Thoracic aorta (tissue), 2 donors: ENCODE measurements around the gene KRTAP10-10. TPM values are rescaled to one million over a fixed set of nuclear protein-coding genes. Genes with fewer than 3 reads are reported as not detected.
"Not testable (repeated sequence)": the region's sequence is repeated elsewhere in the genome, so short reads cannot be mapped to it uniquely, and the experiment has no call there.

Experiments
- ATAC-seq: fragments of 150-250 bp; one replicate; pipeline ENCODE4 v1.8.0; 2017; ENCODE audit warnings: low read depth; ENCODE audit not compliant: insufficient number of reproducible peaks, low FRiP score
- DNase-seq: peaks from one replicate; pipeline ENCODE4 v3.0.0-alpha.2; 2020; ENCODE audit warnings: low spot score
- H3K27ac ChIP-seq, 2 donors: fragments of 200-600 bp; sonication (generic); 1 replicate in 1 of 2; 2 replicates in 1 of 2; pipeline ENCODE4 v1.5.1; 2016; ENCODE audit warnings: mild to moderate bottlenecking in 2 of 2, moderate library complexity in 2 of 2
- H3K27me3 ChIP-seq: fragments of 200-600 bp; sonication (generic); replicated peaks from 2 replicates; pipeline ENCODE4 v1.6.0; 2016; ENCODE audit warnings: mild to moderate bottlenecking; ENCODE audit not compliant: insufficient read depth
- H3K36me3 ChIP-seq: fragments of 200-600 bp; sonication (generic); one replicate; pipeline ENCODE4 v1.5.1; 2016
- H3K4me1 ChIP-seq, 2 donors: fragments of 200-600 bp; sonication (generic); 1 replicate in 1 of 2; 2 replicates in 1 of 2; pipeline versions ENCODE4 v1.5.1 to v1.6.0; 2016; ENCODE audit warnings: low read depth in 2 of 2, mild to moderate bottlenecking in 1 of 2; ENCODE audit not compliant: control insufficient read depth in 1 of 2
- H3K4me3 ChIP-seq: fragments of 200-600 bp; sonication (generic); 2 replicates; pipeline ENCODE4 v1.5.1; 2016; ENCODE audit warnings: mild to moderate bottlenecking
- H3K9me3 ChIP-seq: fragments of 200-600 bp; sonication (generic); 2 replicates; pipeline ENCODE4 v1.5.1; 2016
- total RNA-seq, 2 donors: library from RNA; depleted of rRNA; stranded (reverse); fragments of >200 nt; gene quantifications; one replicate each; pipeline versions ENCODE4 v1.1.0 to v1.2.3, GENCODE V29; 2016
- TF ChIP-seq, protein P1 (sequence below): fragments of 200-600 bp; sonication (generic); IDR thresholded peaks from one replicate; pipeline ENCODE4 v1.5.1; 2019; ENCODE audit warnings: antibody characterized with exemption

Gene KRTAP10-10
- total RNA-seq, 2 donors from 2014 or later, result not detected

DNA sequence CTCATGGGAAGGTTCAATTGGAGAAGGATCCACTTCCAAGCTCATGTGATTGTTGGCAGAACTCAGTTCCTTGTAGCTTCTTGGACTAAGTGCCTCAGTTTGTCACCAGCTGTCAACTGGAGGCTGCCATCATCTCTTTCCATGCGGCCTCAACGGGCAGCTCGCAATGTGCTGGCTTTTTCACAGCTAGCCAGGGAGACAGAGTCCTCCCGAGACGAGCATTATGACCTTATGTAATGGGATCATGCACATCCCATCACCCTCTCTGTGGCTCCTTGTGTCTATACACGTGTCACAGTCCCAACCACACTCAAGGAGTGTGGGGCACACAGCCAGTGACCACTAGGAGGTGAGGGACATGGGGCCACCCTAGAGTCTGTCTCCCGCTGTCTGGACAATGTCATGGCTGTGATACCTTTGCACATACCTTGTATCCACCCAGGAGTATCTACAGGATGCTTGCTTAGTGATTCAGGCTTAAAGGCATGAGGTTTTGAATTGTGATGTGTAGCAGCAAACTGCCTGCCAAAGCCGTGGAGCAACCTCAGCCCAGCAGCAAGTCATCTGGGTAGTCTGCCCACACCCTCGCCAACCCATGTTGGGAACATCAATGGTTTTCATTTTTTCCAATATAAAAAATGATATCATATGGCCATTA lies 41.0 kb upstream of the KRTAP10-10 start:
- TF ChIP-seq, protein P1, sequence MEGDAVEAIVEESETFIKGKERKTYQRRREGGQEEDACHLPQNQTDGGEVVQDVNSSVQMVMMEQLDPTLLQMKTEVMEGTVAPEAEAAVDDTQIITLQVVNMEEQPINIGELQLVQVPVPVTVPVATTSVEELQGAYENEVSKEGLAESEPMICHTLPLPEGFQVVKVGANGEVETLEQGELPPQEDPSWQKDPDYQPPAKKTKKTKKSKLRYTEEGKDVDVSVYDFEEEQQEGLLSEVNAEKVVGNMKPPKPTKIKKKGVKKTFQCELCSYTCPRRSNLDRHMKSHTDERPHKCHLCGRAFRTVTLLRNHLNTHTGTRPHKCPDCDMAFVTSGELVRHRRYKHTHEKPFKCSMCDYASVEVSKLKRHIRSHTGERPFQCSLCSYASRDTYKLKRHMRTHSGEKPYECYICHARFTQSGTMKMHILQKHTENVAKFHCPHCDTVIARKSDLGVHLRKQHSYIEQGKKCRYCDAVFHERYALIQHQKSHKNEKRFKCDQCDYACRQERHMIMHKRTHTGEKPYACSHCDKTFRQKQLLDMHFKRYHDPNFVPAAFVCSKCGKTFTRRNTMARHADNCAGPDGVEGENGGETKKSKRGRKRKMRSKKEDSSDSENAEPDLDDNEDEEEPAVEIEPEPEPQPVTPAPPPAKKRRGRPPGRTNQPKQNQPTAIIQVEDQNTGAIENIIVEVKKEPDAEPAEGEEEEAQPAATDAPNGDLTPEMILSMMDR, result no peak
- no peaks in the 10 kb centered on the region for H3K27me3 ChIP-seq
- no peaks in the 10 kb centered on the region for H3K9me3 ChIP-seq
- H3K4me1 ChIP-seq, result no peaks in the 10 kb centered on the region
- no peak overlapping the region for H3K27ac ChIP-seq
- no peak for DNase-seq
- no peak overlapping the region for H3K4me3 ChIP-seq
- no peak for ATAC-seq
- no peaks in the 10 kb centered on the region for H3K36me3 ChIP-seq

DNA sequence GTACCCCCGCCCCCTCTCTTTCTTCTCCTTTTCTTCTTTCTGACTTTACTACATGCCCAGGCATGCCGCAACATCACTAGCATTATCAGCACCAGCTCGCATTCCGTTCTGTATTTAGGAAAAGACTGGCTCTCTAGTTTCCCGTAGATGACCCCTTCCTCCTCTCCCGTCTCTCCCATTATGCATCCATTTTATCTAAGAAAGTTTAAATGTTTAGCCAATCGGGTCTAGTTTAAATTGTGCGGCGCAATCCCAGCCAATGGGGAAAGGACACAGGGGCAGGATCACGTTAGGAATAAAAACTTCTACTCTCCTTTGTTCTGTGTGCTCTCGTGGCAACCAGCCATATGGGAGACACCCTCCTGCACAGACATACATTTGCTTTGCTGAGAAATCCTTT lies 39.1 kb upstream of the KRTAP10-10 start:
- no peak for ATAC-seq
- Histone ChIP-seq H3K27me3 (no peaks in the 10 kb centered on the region), H3K4me3 (no peak overlapping the region), H3K4me1 (no peaks in the 10 kb centered on the region), H3K36me3 (no peaks in the 10 kb centered on the region), H3K27ac (no peak overlapping the region), H3K9me3 (no peaks in the 10 kb centered on the region)
- no peak for DNase-seq
- TF ChIP-seq, protein P1, result no peak

DNA sequence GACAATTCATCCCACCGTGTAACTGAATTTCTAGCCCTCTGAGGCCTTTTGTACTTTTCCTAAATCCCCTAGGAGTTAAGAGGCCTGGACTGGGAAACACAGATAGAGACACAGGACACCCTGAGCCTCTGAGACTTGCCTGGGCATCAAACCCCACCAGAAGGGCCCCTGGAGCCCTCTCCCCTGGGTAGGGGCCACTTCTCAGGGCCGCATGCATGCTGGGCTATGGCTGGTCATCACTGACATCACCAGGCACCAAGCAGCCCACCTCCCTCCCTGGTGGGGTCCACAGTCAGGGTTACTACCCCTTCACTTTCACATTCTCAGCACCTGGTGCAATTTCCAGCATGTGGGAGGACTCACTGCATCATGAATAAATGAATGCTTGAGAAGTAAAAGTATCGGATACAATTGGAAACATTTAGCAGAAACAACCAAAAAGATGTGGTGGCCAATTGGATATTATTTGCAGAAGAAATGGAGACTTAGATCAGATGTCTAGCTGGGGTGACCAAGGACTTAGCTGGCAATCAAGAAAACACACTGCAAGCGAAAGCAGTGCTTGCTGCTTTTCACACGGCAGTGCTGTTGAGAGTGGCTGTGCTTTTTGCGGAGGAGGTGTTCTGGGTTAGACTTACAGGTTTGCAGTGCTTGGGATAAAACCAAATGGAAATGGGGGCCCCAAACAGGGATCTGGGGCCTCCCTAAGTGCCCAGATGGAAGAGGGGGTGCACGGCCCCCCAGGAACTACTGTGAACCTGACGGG lies 37.7 kb upstream of the KRTAP10-10 start:
- DNase-seq, result no peak
- TF ChIP-seq, protein P1, result no peak
- Histone ChIP-seq H3K4me1 (no peaks in the 10 kb centered on the region), H3K4me3 (no peak overlapping the region), H3K27me3 (no peaks in the 10 kb centered on the region), H3K9me3 (peaks cover 2% of the 10 kb centered on the region), H3K36me3 (no peaks in the 10 kb centered on the region), H3K27ac (no peak overlapping the region)
- no peak for ATAC-seq

DNA sequence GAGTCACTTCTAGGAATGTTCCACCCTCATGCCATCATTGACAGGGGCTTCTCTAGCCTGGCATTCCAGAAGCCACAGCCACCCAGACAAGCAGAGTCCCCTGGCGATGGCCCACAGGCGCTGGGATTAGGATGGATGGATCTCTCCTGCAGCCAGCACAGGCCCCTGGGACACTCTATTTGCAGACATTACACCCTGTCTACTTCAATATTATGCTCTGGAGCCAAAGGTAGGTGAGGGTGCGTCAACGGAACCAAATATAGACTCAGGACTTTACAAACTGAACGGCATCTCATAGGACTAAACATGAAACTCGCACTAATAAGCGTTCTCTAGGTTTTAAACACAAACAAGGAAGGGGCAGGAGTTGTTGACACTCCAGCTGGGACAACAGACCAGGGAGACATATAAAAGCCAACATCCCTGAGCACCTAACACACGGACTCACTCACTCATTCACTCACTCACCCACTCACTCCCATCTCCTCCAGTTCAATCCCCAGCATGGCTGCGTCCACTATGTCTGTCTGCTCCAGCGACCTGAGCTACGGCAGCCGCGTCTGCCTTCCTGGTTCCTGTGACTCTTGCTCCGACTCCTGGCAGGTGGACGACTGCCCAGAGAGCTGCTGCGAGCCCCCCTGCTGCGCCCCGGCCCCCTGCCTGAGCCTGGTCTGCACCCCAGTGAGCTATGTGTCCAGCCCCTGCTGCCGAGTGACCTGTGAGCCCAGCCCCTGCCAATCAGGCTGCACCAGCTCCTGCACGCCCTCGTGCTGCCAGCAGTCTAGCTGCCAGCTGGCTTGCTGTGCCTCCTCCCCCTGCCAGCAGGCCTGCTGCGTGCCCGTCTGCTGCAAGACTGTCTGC lies 36.8 kb upstream of the KRTAP10-10 start, which contains the start of gene KRTAP10-7:
Gene KRTAP10-7, plus strand, starts transcription at position 480 of the 861 bp plus-strand sequence. Its CDS starts 25 bp downstream, at position 505.
- not testable (repeated sequence) for H3K36me3 ChIP-seq, H3K27me3 ChIP-seq, H3K9me3 ChIP-seq, H3K4me1 ChIP-seq, ATAC-seq, DNase-seq, H3K4me3 ChIP-seq, H3K27ac ChIP-seq

DNA sequence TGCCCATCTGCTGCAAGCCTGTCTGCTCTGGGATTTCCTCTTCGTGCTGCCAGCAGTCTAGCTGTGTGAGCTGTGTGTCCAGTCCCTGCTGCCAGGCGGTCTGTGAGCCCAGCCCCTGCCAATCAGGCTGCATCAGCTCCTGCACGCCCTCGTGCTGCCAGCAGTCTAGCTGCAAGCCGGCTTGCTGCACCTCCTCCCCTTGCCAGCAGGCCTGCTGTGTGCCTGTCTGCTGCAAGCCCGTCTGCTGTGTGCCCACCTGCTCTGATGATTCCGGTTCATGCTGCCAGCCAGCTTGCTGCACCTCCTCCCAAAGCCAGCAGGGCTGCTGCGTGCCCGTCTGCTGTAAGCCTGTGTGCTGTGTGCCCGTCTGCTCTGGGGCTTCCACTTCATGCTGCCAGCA lies 36.1 kb upstream of the KRTAP10-10 start:
- DNase-seq, H3K27ac ChIP-seq, H3K9me3 ChIP-seq, H3K36me3 ChIP-seq, H3K27me3 ChIP-seq, H3K4me1 ChIP-seq, H3K4me3 ChIP-seq, ATAC-seq: not testable (repeated sequence)
